ENCODE measurements around the gene LRRC8A.

DNA sequence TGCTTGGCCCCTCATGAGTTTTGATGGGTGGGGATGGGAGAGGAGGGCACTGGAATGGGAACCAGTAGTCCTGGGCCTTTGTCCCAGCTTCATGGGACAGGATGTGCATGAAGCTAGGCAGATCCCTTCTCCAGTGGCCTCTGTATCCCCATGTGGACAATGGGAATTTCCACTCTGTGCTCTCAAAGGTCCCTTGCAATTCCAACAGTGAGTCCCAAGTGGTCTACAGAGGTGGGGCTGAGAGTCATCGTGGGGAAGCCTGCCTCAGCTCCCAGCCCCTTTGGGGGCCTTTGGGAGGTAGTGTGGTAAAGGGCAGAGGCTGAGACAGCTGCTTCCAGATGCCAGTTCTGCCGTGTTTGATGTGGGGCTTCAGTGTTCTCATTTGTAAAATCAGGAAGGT lies 37.0 kb downstream of the LRRC8A start:
- no peak for TF ChIP-seq EP300 (IDR thresholded peaks at IDR 0.05)
- TF ChIP-seq, protein P1, sequence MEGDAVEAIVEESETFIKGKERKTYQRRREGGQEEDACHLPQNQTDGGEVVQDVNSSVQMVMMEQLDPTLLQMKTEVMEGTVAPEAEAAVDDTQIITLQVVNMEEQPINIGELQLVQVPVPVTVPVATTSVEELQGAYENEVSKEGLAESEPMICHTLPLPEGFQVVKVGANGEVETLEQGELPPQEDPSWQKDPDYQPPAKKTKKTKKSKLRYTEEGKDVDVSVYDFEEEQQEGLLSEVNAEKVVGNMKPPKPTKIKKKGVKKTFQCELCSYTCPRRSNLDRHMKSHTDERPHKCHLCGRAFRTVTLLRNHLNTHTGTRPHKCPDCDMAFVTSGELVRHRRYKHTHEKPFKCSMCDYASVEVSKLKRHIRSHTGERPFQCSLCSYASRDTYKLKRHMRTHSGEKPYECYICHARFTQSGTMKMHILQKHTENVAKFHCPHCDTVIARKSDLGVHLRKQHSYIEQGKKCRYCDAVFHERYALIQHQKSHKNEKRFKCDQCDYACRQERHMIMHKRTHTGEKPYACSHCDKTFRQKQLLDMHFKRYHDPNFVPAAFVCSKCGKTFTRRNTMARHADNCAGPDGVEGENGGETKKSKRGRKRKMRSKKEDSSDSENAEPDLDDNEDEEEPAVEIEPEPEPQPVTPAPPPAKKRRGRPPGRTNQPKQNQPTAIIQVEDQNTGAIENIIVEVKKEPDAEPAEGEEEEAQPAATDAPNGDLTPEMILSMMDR (IDR thresholded peaks at IDR 0.05) = no peak
- TF ChIP-seq POLR2A (IDR thresholded peaks at IDR 0.05; ENCODE audit: low read depth) = no peak
